SKM-1 treated with dmso at 0.1 percent for 144 hours (cell line): ENCODE data around the gene S100A14.
"Not testable (repeated sequence)": the region's sequence is repeated elsewhere in the genome, so short reads cannot be mapped to it uniquely, and the experiment has no call there.

Source experiments
- DNase-seq: peaks from one replicate; lab custom pipeline; 2025; ENCODE audit not compliant: unreplicated experiment; lab: John Stamatoyannopoulos, UW

S100A14 gene

GRCh38 chr1:153588482-153588881, 27.6 kb downstream of the S100A14 start:
- DNase-seq: no peak

- not testable (repeated sequence) for DNase-seq
Measured at GRCh38 chr1:153588033-153588432, 28.1 kb downstream of the S100A14 start.

GRCh38 chr1:153587314-153587713, 28.8 kb downstream of the S100A14 start:
- DNase-seq: no peak

- DNase-seq: no peak
Measured at GRCh38 chr1:153586347-153586746, 29.8 kb downstream of the S100A14 start.

GRCh38 chr1:153585006-153585405, 31.1 kb downstream of the S100A14 start:
- DNase-seq: no peak

- DNase-seq: no peak
Measured at GRCh38 chr1:153583976-153584375, 32.1 kb downstream of the S100A14 start.

GRCh38 chr1:153583514-153583913, 32.6 kb downstream of the S100A14 start:
- DNase-seq: not testable (repeated sequence)

- not testable (repeated sequence) for DNase-seq
Measured at GRCh38 chr1:153582836-153583235, 33.3 kb downstream of the S100A14 start.

- no peak for DNase-seq
Measured at GRCh38 chr1:153578936-153579335, 37.2 kb downstream of the S100A14 start.

- DNase-seq: no peak
Measured at GRCh38 chr1:153578490-153578889, 37.6 kb downstream of the S100A14 start.

GRCh38 chr1:153577624-153578051, 38.5 kb downstream of the S100A14 start:
- DNase-seq: no peak

- peak; percentile 57 for DNase-seq
Measured at GRCh38 chr1:153577138-153577537, 39.0 kb downstream of the S100A14 start.

- DNase-seq: not testable (repeated sequence)
Measured at GRCh38 chr1:153575497-153575896, 40.6 kb downstream of the S100A14 start.

GRCh38 chr1:153575081-153575491, 41.0 kb downstream of the S100A14 start:
- not testable (repeated sequence) for DNase-seq

- DNase-seq: peak; percentile 95
Measured at GRCh38 chr1:153573351-153573750, 42.8 kb downstream of the S100A14 start.

- DNase-seq: peak; percentile 76
Measured at GRCh38 chr1:153572569-153573015, 43.5 kb downstream of the S100A14 start.

- DNase-seq: no peak
Measured at GRCh38 chr1:153571706-153572105, 44.4 kb downstream of the S100A14 start.

GRCh38 chr1:153570874-153571273, 45.3 kb downstream of the S100A14 start:
- no peak for DNase-seq

- DNase-seq: no peak
Measured at GRCh38 chr1:153569465-153569864, 46.7 kb downstream of the S100A14 start.

- peak; percentile 85 for DNase-seq
Measured at GRCh38 chr1:153568367-153569099, 47.6 kb downstream of the S100A14 start.

GRCh38 chr1:153567621-153568366, 48.3 kb downstream of the S100A14 start:
- no peak for DNase-seq
